H54 (cell line): ENCODE data around the gene GPS2.

ENCODE experiments used
- DNase-seq: peaks from one replicate; pipeline ENCODE4 v3.0.0; 2011; ENCODE audit warnings: low spot score, mixed read lengths; ENCODE audit not compliant: insufficient read length
- FAIRE-seq: peaks from 3 replicates; lab custom pipeline; 2011; peaks lifted over from hg19 to GRCh38; lab: Jason Lieb, UNC
- POLR2A ChIP-seq: IDR thresholded peaks from 2 replicates; pipeline ENCODE4 v1.6.1; 2011; ENCODE audit warnings: low read depth, mild to moderate bottlenecking, low read length

GPS2 gene, protein sequence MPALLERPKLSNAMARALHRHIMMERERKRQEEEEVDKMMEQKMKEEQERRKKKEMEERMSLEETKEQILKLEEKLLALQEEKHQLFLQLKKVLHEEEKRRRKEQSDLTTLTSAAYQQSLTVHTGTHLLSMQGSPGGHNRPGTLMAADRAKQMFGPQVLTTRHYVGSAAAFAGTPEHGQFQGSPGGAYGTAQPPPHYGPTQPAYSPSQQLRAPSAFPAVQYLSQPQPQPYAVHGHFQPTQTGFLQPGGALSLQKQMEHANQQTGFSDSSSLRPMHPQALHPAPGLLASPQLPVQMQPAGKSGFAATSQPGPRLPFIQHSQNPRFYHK

GRCh38 chr17:7314719-7315569 is at the start of gene GPS2:
Gene GPS2 (minus strand): TSS chr17:7315360. CDS start chr17:7315052, 308 bp downstream.
- peak; percentile 91 for TF ChIP-seq POLR2A
- peak; percentile 89 for DNase-seq
- FAIRE-seq, result no peak

DNA sequence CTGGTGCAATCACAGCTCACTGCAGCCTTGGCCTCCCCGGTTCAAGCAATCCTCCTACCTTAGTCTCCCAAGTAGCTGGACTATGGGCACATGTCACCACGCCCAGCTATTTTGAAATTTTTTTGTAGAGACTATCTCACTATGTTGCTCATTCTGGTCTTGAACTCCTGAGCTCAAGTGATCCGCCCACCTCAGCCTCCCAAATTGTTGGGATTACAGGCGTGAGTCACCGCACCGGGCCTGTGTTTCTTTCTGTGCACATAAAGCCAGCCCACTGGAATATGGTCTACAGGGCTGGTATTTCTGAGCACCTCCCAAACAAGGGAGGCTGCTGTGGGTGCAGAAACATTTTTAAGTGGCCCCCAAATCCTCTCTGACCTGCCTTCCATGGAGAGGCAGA is 48.2 kb upstream of the GPS2 start:
- TF ChIP-seq POLR2A, result no peak
- DNase-seq (peak; percentile 68), FAIRE-seq (no peak)

DNA sequence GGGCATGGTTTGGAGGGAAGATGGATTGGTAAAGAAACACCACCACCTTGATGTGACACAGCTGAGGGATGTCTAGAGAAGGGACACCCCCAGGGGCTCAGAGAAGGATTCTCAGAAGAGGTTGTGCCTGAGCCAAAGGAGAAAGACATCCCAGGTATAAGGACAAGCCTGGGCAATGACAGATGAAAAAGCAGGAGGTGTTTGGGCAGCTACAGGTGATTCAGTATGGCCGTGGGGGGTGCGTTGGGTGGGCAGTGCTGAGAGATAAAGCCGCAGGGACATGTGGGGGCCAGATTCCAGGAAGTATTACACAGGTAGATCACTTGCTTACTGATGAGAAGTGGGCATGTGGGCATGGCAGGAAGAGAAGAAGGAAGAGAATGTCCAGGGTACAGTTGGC is 46.7 kb upstream of the GPS2 start:
- FAIRE-seq, result no peak
- DNase-seq, result no peak
- TF ChIP-seq POLR2A, result no peak

DNA sequence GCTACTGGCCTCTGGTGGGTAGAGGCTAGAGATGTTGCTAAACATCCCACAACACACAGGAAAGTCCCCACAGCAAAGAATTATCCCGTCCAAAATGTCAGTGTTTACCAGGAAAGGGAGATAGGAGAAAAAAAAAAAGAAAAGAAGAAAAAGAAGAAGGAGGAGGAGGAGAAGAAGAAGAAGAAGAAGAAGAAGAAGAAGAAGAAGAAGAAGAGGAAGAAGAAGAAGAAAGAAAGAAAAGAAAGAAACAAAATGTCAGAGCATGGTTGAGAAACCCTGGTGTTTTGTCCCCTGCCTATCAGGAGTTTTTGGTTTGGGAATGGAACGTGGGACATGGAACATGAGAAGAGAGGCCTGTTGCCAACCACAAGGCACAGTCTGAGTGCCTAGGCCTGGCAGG is 42.2 kb upstream of the GPS2 start:
- no peak for TF ChIP-seq POLR2A
- DNase-seq (no peak), FAIRE-seq (no peak)

DNA sequence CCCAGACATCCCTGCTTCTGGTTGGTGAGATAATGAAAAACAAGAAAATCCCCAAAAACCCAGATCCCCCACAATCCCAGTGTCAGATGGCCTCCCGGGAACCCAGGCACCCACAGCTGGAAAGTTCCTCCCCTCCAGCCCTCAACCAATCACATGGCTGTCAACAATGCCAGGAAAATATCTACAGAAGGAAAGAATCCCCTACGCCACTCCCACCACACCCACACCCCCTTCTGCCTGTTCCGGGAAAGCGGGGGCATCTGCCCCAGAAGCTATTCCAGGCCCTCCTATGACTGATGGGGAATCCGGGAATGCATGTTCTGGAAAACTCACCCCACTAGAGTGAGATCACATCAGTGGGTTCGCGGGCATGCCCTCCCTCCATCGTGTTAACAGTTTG is 41.6 kb upstream of the GPS2 start:
- DNase-seq (no peak), FAIRE-seq (no peak)
- no peak for TF ChIP-seq POLR2A

DNA sequence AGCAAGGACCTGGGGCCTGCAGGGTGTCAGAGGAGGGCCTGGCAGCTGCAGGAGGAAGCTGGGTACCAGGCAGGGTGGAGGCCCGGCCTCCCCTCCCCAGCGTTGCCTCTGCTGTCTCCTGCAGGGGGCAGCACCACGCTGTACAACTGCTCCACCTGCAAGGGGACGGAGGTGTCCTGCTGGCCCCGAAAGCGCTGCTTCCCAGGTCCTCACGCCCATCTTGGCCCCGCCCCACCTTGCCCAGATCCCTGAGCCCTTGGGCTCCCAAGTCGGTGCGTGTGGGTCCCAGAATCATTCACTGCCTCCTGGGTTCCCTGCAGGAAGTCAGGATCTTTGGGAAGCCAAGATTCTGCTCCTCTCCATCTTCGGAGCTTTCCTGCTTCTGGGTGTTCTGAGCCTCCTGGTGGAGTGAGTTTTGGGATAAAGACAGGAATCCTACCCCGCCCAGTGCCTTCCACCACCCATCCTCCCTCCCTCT is 41.0 kb upstream of the GPS2 start:
- DNase-seq (peak; percentile 84), FAIRE-seq (peak; percentile 58)
- no peak for TF ChIP-seq POLR2A

GRCh38 chr17:7355573-7355972 is 40.4 kb upstream of the GPS2 start:
- FAIRE-seq (no peak), DNase-seq (no peak)
- TF ChIP-seq POLR2A, result no peak

- TF ChIP-seq POLR2A, result no peak
- DNase-seq (no peak), FAIRE-seq (no peak)
Measured at GRCh38 chr17:7355053-7355452, 39.9 kb upstream of the GPS2 start, which contains the start of gene TMEM95. Gene TMEM95 (plus strand): TSS chr17:7355156. CDS start chr17:7355205, 49 bp downstream.

GRCh38 chr17:7354262-7354843 is 39.2 kb upstream of the GPS2 start:
- no peak for TF ChIP-seq POLR2A
- FAIRE-seq (no peak), DNase-seq (peak; percentile 50)

DNA sequence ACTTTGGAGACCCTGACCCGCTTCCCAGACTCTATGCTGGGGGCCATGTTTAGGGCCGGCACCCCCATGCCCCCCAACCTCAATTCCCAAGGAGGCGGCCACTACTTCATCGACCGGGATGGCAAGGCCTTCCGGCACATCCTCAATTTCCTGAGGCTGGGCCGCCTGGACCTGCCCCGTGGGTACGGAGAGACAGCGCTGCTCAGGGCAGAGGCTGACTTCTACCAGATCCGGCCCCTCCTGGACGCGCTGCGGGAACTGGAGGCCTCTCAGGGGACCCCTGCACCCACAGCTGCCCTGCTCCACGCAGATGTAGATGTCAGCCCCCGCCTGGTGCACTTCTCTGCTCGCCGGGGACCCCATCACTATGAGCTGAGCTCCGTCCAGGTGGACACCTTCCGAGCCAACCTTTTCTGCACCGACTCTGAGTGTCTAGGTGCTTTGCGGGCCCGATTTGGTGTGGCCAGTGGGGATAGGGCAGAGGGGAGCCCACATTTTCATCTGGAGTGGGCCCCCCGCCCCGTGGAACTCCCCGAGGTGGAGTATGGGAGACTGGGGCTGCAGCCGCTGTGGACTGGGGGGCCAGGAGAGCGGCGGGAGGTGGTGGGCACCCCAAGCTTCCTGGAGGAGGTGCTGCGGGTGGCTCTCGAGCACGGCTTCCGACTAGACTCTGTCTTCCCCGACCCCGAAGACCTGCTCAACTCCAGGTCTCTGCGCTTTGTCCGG is 37.9 kb upstream of the GPS2 start:
- TF ChIP-seq POLR2A, result no peak
- DNase-seq, result no peak
- no peak for FAIRE-seq

DNA sequence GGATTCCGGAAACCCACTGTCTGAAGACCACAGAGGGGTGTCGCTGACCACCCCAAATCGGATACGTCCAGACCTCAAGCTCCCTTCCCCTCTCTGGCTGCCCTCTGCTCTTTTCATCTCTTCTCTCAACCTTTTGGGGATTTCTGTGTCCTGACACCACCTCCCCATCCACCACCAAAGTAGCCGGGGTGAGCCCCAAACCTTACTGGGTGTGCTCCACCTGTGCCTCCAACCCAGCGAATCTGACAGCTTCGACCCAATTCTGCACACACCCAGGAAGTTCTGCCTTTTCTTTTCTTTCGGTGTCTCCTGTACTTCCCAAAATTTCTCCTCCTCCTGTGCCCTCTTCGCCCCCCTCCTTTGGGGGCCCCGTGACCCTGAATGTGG is 37.3 kb upstream of the GPS2 start:
- FAIRE-seq, result no peak
- TF ChIP-seq POLR2A, result no peak
- no peak for DNase-seq

GRCh38 chr17:7351665-7352502 is 36.7 kb upstream of the GPS2 start, which contains the start of gene KCTD11:
Gene KCTD11 (plus strand): TSS chr17:7352162.
- FAIRE-seq (no peak), DNase-seq (peak; percentile 94)
- peak; percentile 71 for TF ChIP-seq POLR2A
